Measurements from ENCODE around the gene KCTD11. TPM values are rescaled to one million over a fixed set of nuclear protein-coding genes. Genes with fewer than 3 reads are reported as not detected.

KCTD11 gene
- 10.5 to 13.8 TPM (median 12.9 TPM) in 5 replicates for total RNA-seq (2022; extraction: Qiagen RNA extraction)

DNA sequence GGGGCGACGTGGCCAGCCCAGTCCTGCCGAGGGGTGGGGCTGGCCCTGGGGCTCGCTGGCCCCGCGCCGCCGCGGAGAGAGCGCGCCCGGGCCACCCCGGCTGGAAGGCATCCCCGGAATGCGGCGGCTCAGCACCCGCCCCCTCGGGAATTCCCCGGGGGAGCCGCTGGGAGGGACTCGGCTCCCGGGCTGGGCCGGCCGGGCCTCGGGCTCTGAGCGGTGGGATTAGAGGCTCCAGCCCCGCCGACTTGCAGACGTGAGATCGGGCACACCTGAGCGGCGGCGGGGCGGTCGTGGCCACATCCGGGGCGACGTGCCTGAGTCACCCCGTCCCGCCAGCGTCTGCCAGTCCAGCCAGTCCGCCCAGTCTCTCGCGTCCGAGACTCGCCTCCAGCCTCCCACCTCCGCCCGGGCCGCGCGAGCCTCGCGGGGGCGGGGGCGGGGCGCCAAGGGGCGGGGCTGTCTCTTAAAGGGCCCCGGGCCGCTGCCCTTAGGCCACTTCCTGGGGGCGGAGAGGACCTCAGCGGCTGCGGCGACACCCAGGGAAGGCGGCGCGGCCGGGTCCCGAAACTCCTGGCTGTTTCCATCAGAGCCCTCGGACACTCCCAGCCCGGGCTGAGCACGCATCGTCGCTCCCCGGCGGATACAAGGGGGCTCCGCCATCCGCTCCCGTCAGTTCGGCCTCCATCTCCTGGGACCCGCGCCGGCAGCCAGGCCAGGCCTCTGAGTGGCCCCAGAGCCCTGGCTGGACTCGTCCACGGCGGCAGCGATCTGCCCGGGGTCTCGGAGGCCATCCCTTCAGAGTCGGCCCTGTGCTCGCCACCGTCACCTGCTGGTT is at the start of gene KCTD11:
TSS of gene KCTD11 (plus strand) at position 498 of the 838 bp plus-strand sequence.

DNA sequence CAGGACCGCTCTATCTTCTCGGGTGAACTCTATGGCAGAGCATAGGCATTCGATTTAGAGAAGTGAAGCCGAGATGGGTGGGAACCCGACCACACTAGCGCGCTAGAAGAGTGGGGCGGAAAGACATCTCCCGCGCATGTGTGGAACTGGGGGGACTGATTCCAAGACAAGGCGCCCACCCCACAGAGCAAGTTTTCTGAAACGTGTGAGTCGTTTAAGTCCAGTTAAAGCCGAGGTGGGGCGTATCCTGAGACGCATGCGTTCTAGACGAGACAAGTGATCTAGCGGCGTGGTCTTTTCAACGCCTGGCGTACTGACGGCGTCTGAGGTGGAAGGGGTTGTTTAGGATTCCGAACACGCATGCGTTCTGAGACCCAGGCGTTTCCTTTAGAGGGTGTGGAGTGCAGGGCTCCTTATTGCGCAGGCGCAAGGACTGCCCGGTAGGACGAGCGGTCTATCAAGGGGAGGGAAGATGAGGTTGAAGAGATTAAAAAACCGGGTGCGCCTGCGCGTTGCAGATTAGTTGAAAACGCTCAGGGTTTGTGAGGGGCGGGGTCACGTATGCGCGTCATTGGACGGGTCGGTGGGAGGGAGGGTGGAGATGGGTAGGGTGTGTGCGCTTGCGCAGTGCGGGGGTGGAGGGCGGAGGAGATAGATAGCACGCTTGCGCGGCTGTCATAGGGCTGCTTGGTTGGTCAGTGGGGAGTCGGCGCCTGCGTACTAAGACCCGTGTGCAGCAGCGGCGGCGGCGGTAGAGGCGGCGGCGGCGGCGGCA is 44.9 kb upstream of the KCTD11 start, which contains the start of gene EIF5A:
TSS of gene EIF5A (plus strand) at position 718 of the 775 bp plus-strand sequence. CDS start 2,008 bp downstream, outside the sequence.

DNA sequence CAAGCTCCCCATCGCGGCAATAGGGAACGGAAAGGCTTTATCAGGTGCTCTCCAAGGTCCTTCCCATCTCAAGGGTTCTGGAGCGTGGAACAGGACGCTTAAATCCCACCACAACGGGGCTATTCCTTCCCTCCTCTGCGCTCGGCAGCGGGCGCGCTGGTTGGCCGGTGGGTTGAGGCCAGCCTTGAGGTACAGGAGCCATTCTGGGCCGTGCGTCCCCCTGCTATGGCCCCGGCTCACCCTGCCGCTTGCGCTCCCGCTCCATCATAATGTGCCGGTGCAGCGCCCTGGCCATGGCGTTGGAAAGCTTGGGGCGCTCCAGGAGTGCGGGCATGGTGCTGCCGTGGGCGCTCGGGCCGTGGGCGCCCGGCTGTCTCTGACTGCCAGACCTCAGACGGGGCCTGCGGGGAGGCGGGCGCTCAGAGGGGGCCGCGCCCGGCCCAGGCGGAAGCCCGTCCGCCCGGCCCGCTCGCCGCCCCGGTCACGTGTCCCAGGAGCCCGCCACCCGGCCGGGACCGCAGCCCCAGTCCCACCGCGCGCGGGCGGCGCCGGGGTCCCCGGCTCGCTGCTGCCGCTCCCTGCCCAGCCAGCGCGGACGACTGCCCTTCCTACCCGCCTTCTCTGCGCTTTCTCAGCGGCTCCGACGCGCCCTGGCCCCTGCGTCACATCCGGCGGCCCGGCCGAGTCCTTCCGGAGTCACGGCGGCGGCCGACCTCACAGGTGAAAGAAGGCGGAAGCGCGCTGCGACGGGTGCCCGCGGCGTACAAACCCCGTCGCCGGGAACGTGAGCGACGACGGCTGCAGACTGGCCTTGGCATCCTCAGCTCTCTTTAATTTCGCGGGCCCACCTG is 37.0 kb upstream of the KCTD11 start, which contains the start of gene GPS2:
TSS of gene GPS2 (minus strand) at position 642 of the 851 bp plus-strand sequence. CDS start at position 334, 308 bp downstream.

DNA sequence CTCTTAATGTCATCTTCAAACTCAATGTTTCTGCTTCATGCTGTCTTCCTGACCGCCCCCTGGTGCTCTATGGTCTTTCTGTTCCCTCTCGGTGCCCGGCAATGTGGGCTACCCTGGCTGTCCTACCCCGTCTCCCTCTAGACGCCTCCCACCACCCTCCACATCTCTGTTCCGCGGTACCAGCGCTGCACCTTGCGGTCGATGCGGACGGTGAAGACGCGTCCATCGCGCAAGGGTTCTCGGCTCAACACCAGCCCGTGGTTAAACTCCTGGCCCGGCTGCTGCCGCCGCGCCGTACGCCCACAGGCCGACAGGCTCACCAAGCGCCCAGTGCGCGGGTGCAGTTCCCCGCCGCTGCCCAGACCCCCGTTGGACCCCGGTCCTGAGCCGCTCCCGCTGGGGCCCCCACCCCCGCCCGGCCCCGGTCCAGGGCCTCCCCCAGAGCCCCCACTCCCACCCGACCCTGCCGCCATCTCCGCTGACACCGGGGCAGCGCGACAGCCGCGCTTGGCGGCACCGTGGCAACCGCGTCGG is 23.1 kb upstream of the KCTD11 start, which contains the start of gene NEURL4:
TSS of gene NEURL4 (minus strand) at position 496 of the 534 bp plus-strand sequence. CDS start at position 473, 23 bp downstream.

DNA sequence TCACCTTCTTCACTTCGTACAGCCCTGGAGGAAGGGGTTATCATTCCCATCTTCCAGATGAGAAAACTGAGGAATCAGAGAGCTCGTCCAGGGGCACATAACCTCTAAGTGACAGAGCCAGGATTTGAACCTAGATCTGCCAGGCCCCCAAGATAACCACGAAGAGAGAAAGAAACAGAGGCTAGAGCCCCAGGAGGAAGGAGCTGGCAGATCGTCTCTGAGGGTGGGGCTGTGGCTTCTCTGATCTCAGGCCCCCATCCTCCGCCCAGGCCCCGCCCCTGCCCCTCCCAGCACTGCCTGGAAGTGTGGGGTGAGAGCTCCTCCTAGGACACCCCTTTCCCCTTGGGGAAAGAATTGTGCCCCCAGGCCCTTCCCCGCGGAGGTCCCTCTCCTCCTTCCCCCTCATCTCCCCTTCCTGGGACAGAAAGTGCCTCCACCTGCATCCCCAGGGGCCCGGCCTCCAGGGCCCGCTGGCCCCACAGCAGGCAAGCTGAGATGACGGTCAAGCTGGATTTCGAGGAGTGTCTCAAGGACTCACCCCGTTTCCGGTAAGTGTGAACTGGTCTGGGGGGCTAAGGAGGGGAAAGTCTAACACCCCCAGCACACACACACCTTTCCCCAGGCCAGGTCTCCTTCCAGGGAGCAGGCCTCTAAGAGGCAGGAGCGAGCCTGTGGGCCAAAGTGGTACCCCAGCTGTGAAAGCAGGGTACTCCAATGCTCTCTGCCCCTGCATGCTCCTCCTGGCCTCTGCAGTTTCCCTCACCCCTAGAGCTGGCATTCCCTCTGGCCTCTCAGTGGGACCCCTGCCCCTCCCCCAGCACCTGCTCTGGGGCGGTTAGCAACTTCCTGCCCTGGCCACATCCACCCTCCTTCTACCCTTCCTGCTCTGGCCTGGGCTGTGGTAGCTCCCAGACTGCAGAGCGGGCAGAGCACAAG is 15.5 kb upstream of the KCTD11 start, which contains the start of gene ACAP1:
TSS of gene ACAP1 (plus strand) at position 290 of the 936 bp plus-strand sequence. CDS start at position 496, 206 bp downstream.

DNA sequence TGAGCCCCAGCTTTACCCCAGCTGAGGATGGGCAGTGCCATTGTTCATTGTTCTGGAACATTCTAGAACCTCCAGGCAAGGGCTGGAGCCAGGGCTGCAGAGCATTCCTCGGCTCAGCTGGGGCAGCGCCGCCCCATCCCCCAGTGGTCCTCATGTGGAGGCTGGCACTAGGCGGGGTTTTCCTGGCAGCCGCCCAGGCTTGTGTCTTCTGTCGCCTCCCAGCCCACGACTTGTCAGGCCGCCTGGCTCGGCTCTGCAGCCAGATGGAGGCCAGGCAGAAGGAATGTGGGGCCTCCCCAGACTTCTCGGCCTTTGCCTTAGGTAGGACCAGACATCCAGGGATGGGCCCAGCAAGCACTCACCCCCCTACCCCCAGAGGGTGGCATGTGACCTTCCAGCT is 3.1 kb downstream of the KCTD11 start, which contains the start of gene TMEM95:
TSS of gene TMEM95 (plus strand) at position 104 of the 400 bp plus-strand sequence. CDS start at position 153, 49 bp downstream.

DNA sequence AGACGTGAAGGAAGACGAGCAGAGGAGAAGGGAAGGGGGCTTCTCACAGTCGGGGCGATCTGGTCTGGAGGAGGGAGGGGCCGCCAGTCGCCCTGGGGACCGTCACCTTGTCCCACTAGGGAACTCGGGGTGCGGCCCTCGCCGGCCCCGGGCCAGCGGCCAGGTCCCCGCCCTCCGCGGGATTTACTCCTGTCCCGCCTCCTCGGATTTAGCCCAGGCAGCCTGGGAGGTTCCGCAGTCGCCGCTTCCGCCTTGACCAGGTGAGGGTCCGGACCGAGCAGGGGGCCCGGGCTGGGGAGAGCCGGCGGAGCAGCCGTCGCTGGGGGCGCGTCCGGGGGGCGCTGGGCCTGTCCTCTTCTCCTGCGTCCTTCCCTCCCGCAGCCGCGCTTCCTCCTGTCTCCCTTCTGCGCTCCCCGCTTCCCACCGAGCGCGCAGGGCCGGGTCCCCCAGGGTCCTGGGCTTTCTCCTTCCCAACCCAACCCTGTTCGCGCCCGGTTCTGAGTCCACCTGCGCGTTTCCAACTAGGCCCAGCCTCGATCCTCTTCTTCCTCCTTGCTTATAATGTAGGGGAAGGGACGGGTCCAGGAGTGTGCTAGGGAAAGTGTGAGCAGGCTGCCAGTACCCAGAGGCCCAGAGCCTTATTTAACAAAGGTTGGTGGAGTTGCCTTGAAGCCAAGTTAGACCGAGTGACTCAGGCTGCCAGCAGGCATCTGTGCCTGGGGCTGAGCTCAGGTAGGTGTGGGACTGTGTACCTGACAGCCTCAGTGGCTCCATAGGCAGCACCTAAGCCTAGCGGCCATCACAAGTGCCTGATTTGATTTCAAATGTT is 29.1 kb downstream of the KCTD11 start, which contains the start of gene TNK1:
TSS of gene TNK1 (plus strand) at position 235 of the 829 bp plus-strand sequence. CDS start 1,838 bp downstream, outside the sequence.

DNA sequence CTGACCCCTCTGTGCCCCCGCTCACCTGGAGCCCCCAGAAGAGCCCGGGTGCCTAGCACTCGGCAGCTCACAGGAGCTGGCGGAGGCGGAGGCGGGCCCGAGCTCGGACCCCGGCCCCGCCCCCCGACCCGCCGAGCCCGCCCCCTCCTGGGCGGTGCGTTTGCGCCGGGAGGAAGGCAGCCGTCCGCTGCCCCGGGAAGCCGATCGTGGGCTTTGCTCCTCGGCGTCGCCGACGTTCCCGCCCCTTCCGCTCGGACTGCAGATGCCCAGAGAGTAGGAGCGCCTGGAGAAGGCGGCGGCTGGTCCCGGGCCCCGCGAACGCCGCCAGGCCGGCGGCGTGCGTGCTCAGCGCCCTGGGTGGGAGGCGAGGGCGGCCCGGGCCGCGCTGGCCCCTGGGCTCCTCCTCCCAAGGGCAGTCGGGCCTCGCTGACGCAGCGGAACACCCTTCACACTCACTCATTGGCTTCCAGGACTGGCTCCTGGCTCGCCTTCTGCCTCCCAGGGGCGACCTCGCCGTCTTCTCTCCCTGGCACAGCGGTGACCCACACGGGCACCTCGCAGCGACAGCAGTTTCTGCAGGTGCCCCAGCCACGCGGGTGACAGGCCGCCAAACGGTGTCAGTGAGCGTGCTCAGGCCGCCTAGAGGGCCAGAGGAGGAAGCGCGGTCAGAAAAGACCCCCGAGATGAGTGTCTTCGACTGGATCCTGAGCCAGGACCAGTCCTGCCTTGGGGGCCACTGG is 42.7 kb downstream of the KCTD11 start, which contains the start of gene PLSCR3:
TSS of gene PLSCR3 (minus strand) at position 74 of the 740 bp plus-strand sequence. CDS start 415 bp downstream, outside the sequence.

DNA sequence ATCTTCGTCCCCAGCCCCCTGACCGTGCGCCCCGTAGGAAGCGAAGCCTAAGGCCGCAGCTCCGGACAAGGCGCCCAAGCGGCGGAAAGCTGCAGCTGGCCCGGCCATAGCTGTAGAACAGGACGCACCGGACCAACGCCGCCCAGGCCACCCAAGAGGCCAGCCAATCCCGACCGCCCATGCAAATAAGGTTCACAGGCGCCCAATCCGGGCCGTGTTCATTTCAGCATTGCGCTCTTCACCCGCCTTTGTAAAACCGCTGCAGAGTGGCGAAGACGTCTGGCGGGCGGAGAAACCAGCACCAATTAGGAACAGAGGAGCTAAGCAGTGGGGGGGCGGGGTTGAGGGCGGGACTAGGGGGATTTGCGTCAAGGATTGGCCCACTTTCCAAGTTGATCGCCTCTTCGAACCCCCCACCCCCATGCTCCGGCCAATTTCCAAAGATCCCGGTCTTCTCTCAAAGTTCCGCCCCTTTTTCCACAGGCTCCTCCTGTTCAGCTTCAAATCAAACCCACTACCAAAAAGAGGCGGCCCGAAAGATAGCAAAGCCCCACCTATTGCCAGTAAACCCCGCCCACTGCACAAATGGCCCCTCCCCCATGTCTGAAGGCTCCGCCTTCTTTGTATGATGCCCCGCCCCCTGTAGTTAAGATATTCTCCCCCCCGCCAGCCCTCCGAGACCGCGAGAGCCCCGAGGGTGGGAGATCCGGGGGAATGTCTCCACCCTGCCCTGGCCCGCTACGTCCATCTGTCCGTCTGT is 52.2 kb downstream of the KCTD11 start, which contains the start of gene TMEM256:
TSS of gene TMEM256 (minus strand) at position 121 of the 760 bp plus-strand sequence. CDS start at position 108, 13 bp downstream.

Other genes starting within 250 kb of the KCTD11 start
- 0.12 to 0.16 TPM in 2 of 5 replicates, not detected in the others for gene ASGR2, start 237.3 kb upstream of the KCTD11 start, total RNA-seq (2022; extraction: Qiagen RNA extraction)
- 0.70 to 1.4 TPM (median 0.89 TPM) in 5 replicates for gene ASGR1, start 172.8 kb upstream of the KCTD11 start, total RNA-seq (2022; extraction: Qiagen RNA extraction)
- gene DLG4, start 132.3 kb upstream of the KCTD11 start, total RNA-seq (2022; extraction: Qiagen RNA extraction): 5.7 to 7.8 TPM (median 6.6 TPM) in 5 replicates
- gene ACADVL, start 132.2 kb upstream of the KCTD11 start, total RNA-seq (2022; extraction: Qiagen RNA extraction): 322 to 414 TPM (median 394 TPM) in 5 replicates
- gene DVL2, start 117.6 kb upstream of the KCTD11 start, total RNA-seq (2022; extraction: Qiagen RNA extraction): 37.0 to 41.9 TPM (median 40.1 TPM) in 5 replicates
- 89.8 to 111 TPM (median 96.3 TPM) in 5 replicates for gene PHF23, start 112.7 kb upstream of the KCTD11 start, total RNA-seq (2022; extraction: Qiagen RNA extraction)
- 685 to 777 TPM (median 698 TPM) in 5 replicates for gene GABARAP, start 109.7 kb upstream of the KCTD11 start, total RNA-seq (2022; extraction: Qiagen RNA extraction)
- 222 to 242 TPM (median 228 TPM) in 5 replicates for gene CTDNEP1, start 100.4 kb upstream of the KCTD11 start, total RNA-seq (2022; extraction: Qiagen RNA extraction)
- gene ELP5, start 99.9 kb upstream of the KCTD11 start, total RNA-seq (2022; extraction: Qiagen RNA extraction): 125 to 155 TPM (median 140 TPM) in 5 replicates
- 2.2 to 3.7 TPM (median 2.6 TPM) in 5 replicates for gene CLDN7, start 89.7 kb upstream of the KCTD11 start, total RNA-seq (2022; extraction: Qiagen RNA extraction)
- gene SLC2A4, start 70.4 kb upstream of the KCTD11 start, total RNA-seq (2022; extraction: Qiagen RNA extraction): 0.39 to 0.59 TPM (median 0.50 TPM) in 5 replicates
- 0.43 to 0.55 TPM (median 0.44 TPM) in 5 replicates for gene YBX2, start 57.5 kb upstream of the KCTD11 start, total RNA-seq (2022; extraction: Qiagen RNA extraction)
- gene EIF5A, start 44.5 kb upstream of the KCTD11 start, total RNA-seq (2022; extraction: Qiagen RNA extraction): 1,618 to 1,808 TPM (median 1,704 TPM) in 5 replicates
- gene GPS2, start 36.8 kb upstream of the KCTD11 start, total RNA-seq (2022; extraction: Qiagen RNA extraction): 73.9 to 101 TPM (median 95.3 TPM) in 5 replicates
- gene NEURL4, start 22.8 kb upstream of the KCTD11 start, total RNA-seq (2022; extraction: Qiagen RNA extraction): 26.4 to 30.2 TPM (median 28.4 TPM) in 5 replicates
- gene ACAP1, start 15.6 kb upstream of the KCTD11 start, total RNA-seq (2022; extraction: Qiagen RNA extraction): 1.2 to 3.9 TPM (median 3.1 TPM) in 5 replicates
- gene TMEM95, start 3.0 kb downstream of the KCTD11 start, total RNA-seq (2022; extraction: Qiagen RNA extraction): not detected in 5 replicates
- 1.4 to 2.1 TPM (median 1.7 TPM) in 5 replicates for gene TNK1, start 28.9 kb downstream of the KCTD11 start, total RNA-seq (2022; extraction: Qiagen RNA extraction)
- 38.8 to 44.7 TPM (median 42.7 TPM) in 5 replicates for gene PLSCR3, start 42.4 kb downstream of the KCTD11 start, total RNA-seq (2022; extraction: Qiagen RNA extraction)
- 171 to 224 TPM (median 215 TPM) in 5 replicates for gene TMEM256, start 51.9 kb downstream of the KCTD11 start, total RNA-seq (2022; extraction: Qiagen RNA extraction)
- gene NLGN2, start 55.7 kb downstream of the KCTD11 start, total RNA-seq (2022; extraction: Qiagen RNA extraction): 12.7 to 19.0 TPM (median 15.5 TPM) in 5 replicates
- 0.08 to 0.13 TPM in 2 of 5 replicates, not detected in the others for gene SPEM1, start 68.2 kb downstream of the KCTD11 start, total RNA-seq (2022; extraction: Qiagen RNA extraction)
- not detected in 5 replicates for gene SPEM2, start 73.5 kb downstream of the KCTD11 start, total RNA-seq (2022; extraction: Qiagen RNA extraction)
- gene SPEM3, start 76.7 kb downstream of the KCTD11 start, total RNA-seq (2022; extraction: Qiagen RNA extraction): 0.02 to 0.03 TPM in 2 of 5 replicates, not detected in the others
- 10.1 to 14.8 TPM (median 13.3 TPM) in 5 replicates for gene TMEM102, start 83.3 kb downstream of the KCTD11 start, total RNA-seq (2022; extraction: Qiagen RNA extraction)
- 0.93 to 1.1 TPM (median 1.0 TPM) in 5 replicates for gene FGF11, start 87.3 kb downstream of the KCTD11 start, total RNA-seq (2022; extraction: Qiagen RNA extraction)
- gene CHRNB1, start 92.9 kb downstream of the KCTD11 start, total RNA-seq (2022; extraction: Qiagen RNA extraction): 7.0 to 11.7 TPM (median 9.1 TPM) in 5 replicates
- 20.4 to 26.9 TPM (median 24.8 TPM) in 5 replicates for gene ZBTB4, start 127.5 kb downstream of the KCTD11 start, total RNA-seq (2022; extraction: Qiagen RNA extraction)
- not detected in 5 replicates for gene SLC35G6, start 129.3 kb downstream of the KCTD11 start, total RNA-seq (2022; extraction: Qiagen RNA extraction)
- gene POLR2A, start 132.2 kb downstream of the KCTD11 start, total RNA-seq (2022; extraction: Qiagen RNA extraction): 70.3 to 86.1 TPM (median 78.6 TPM) in 5 replicates
- 9.9 to 13.2 TPM (median 11.0 TPM) in 5 replicates for gene TNFSF12, start 196.9 kb downstream of the KCTD11 start, total RNA-seq (2022; extraction: Qiagen RNA extraction)
- gene TNFSF13, start 206.6 kb downstream of the KCTD11 start, total RNA-seq (2022; extraction: Qiagen RNA extraction): 0.78 to 1.1 TPM (median 0.91 TPM) in 5 replicates
- 88.8 to 103 TPM (median 95.8 TPM) in 5 replicates for gene SENP3, start 209.8 kb downstream of the KCTD11 start, total RNA-seq (2022; extraction: Qiagen RNA extraction)
- 25.7 to 33.1 TPM (median 28.3 TPM) in 5 replicates for gene CD68, start 227.5 kb downstream of the KCTD11 start, total RNA-seq (2022; extraction: Qiagen RNA extraction)
- gene MPDU1, start 231.7 kb downstream of the KCTD11 start, total RNA-seq (2022; extraction: Qiagen RNA extraction): 109 to 162 TPM (median 117 TPM) in 5 replicates
- gene SOX15, start 237.9 kb downstream of the KCTD11 start, total RNA-seq (2022; extraction: Qiagen RNA extraction): 0.16 to 0.36 TPM (median 0.25 TPM) in 5 replicates